Chondrocyte (in vitro differentiated cells): ENCODE data around the gene HACL1. TPM values are rescaled to one million over a fixed set of nuclear protein-coding genes. Genes with fewer than 3 reads are reported as not detected.
"Not testable (repeated sequence)": the region's sequence is repeated elsewhere in the genome, so short reads cannot be mapped to it uniquely, and the experiment has no call there.

Experiments used
- DNase-seq: peaks from one replicate; pipeline ENCODE4 v3.0.0; 2021; ENCODE audit warnings: mixed read lengths, low spot score
- H3K27ac Mint-ChIP-seq: one replicate; pipeline ENCODE4 v1.8.0; 2021; ENCODE audit warnings: mild to moderate bottlenecking, moderate library complexity, mixed read lengths; ENCODE audit not compliant: unreplicated experiment
- H3K27me3 Mint-ChIP-seq: 2 replicates; pipeline ENCODE4 v1.8.0; 2021; ENCODE audit warnings: low read depth, mixed read lengths
- H3K36me3 Mint-ChIP-seq: 2 replicates; pipeline ENCODE4 v1.8.0; 2021; ENCODE audit warnings: low read depth, mixed read lengths
- H3K4me1 Mint-ChIP-seq: 2 replicates; pipeline ENCODE4 v1.8.0; 2021; ENCODE audit warnings: low read depth, mild to moderate bottlenecking, mixed read lengths
- H3K4me3 Mint-ChIP-seq: one replicate; pipeline ENCODE4 v1.8.0; 2021; ENCODE audit warnings: mild to moderate bottlenecking, moderate library complexity, mixed read lengths; ENCODE audit not compliant: unreplicated experiment
- H3K9me3 Mint-ChIP-seq: 2 replicates; pipeline ENCODE4 v1.8.0; 2021; ENCODE audit warnings: low read depth, mixed read lengths
- total RNA-seq: library from RNA; stranded (reverse); gene quantifications from 3 replicates; pipeline ENCODE4 v1.2.1, GENCODE V29; 2021
- TF ChIP-seq, protein P1 (sequence below): fragments of 200-600 bp; sonication (generic); IDR thresholded peaks from 2 replicates; pipeline ENCODE4 v1.5.0; 2021; ENCODE audit warnings: antibody characterized with exemption, mild to moderate bottlenecking, moderate library complexity

Gene HACL1
- total RNA-seq, 1 donor from 2014 or later = 16.9 TPM

DNA sequence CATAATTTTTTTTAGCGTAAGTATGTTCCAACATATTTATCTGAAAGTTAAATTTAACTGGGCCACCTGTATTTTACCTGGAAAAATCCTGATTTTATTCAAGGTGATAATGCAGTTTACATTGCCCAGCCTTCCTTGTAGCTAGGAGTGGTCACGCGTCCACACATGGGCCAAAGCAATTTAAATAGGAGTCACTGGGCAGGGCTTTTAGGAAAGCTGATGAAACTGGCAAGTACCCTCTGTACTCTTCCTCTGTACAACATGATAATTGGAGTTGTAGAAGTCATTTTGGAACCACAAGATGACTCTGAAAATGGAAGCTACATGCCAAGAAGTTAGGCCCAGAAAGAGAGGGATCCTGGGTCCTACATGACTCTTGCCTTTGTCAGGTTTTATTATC is 9.6 kb upstream of the HACL1 start:
- H3K4me3 Mint-ChIP-seq = no peak overlapping the region

DNA sequence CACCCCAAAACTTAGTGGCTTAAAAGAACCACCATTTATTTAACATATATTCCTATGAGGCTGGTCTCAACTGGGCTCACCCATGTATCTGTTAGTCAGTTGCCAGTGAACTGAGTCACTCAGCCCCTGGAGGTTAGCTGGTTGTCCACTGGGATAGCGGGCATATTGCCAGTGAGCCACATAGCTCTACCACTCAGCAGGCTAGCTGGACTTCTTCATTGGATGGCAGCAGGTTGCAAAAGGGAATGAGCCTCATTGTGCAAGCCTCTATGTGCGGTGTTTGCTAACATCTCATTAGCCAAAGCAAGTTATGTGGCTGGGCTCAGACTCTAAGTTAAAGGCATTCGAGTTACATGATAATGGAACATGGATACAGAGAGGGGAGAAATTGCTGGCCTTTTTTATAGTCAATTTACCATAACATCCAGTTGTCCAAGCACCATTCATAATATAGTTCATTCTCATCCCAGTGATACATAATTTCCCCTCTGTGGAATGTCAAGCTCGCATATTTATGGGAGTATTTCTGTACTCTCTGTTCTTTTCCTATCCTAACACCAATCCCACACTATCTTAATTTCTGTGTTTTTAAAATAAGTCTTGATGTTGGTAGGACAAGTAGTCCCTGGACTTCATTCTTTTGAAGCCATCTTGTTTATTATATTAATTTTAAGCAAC is 8.9 kb upstream of the HACL1 start:
- DNase-seq = no peak
- peaks cover 28% of the 10 kb centered on the region for H3K4me1 Mint-ChIP-seq
- no peak overlapping the region for H3K27ac Mint-ChIP-seq
- no peaks in the 10 kb centered on the region for H3K9me3 Mint-ChIP-seq
- TF ChIP-seq, protein P1, sequence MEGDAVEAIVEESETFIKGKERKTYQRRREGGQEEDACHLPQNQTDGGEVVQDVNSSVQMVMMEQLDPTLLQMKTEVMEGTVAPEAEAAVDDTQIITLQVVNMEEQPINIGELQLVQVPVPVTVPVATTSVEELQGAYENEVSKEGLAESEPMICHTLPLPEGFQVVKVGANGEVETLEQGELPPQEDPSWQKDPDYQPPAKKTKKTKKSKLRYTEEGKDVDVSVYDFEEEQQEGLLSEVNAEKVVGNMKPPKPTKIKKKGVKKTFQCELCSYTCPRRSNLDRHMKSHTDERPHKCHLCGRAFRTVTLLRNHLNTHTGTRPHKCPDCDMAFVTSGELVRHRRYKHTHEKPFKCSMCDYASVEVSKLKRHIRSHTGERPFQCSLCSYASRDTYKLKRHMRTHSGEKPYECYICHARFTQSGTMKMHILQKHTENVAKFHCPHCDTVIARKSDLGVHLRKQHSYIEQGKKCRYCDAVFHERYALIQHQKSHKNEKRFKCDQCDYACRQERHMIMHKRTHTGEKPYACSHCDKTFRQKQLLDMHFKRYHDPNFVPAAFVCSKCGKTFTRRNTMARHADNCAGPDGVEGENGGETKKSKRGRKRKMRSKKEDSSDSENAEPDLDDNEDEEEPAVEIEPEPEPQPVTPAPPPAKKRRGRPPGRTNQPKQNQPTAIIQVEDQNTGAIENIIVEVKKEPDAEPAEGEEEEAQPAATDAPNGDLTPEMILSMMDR = no peak
- H3K36me3 Mint-ChIP-seq = no peaks in the 10 kb centered on the region
- H3K4me3 Mint-ChIP-seq = no peak overlapping the region
- no peaks in the 10 kb centered on the region for H3K27me3 Mint-ChIP-seq

More for the DNA sequence above, 9.6 kb upstream of the HACL1 start:
- H3K9me3 Mint-ChIP-seq = no peaks in the 10 kb centered on the region
- H3K4me1 Mint-ChIP-seq = peaks cover 33% of the 10 kb centered on the region
- H3K36me3 Mint-ChIP-seq = no peaks in the 10 kb centered on the region
- TF ChIP-seq, protein P1 = no peak
- no peak overlapping the region for H3K27ac Mint-ChIP-seq
- no peak for DNase-seq
- no peaks in the 10 kb centered on the region for H3K27me3 Mint-ChIP-seq

DNA sequence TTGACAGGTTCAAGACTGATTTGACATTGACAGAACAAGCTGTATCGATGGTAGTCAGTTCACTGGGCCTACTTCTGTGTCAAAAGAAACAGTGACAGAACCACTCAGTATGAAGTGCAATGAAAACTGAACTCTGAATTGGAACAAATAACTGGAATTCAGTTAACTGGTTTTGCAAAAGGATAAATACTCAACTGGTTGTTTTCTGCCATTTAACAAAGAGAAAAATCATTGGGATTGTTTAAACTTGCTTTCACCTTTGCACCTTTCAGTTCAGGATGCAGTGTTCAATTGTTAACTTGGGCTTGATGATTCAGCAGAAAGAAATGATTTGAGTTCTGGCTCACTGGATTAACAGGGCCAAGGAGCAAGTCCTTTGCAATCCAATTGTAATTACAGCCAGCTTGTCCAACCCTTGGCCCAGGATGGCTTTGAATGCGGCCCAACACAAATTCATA is 5.1 kb upstream of the HACL1 start:
- TF ChIP-seq, protein P1 = no peak
- no peaks in the 10 kb centered on the region for H3K27me3 Mint-ChIP-seq
- no peaks in the 10 kb centered on the region for H3K9me3 Mint-ChIP-seq
- no peak overlapping the region for H3K27ac Mint-ChIP-seq
- no peak overlapping the region for H3K4me3 Mint-ChIP-seq
- DNase-seq = no peak
- H3K4me1 Mint-ChIP-seq = peaks cover 27% of the 10 kb centered on the region
- H3K36me3 Mint-ChIP-seq = no peaks in the 10 kb centered on the region

GRCh38 chr3:15604584-15604983 is 3.2 kb upstream of the HACL1 start:
- peaks cover 27% of the 10 kb centered on the region for H3K4me1 Mint-ChIP-seq
- not testable (repeated sequence) for H3K27me3 Mint-ChIP-seq, H3K36me3 Mint-ChIP-seq, H3K9me3 Mint-ChIP-seq, H3K4me3 Mint-ChIP-seq, H3K27ac Mint-ChIP-seq, DNase-seq

- H3K27ac Mint-ChIP-seq, H3K9me3 Mint-ChIP-seq, H3K27me3 Mint-ChIP-seq, DNase-seq: not testable (repeated sequence)
- peaks cover 11% of the 10 kb centered on the region for H3K36me3 Mint-ChIP-seq
- peaks cover 31% of the 10 kb centered on the region for H3K4me1 Mint-ChIP-seq
- H3K4me3 Mint-ChIP-seq = peak overlapping the region; percentile 18
These were observed 1.4 kb upstream of the HACL1 start for GRCh38 chr3:15602816-15603215.

GRCh38 chr3:15602146-15602536 is 772 bp upstream of the HACL1 start:
- no peak for DNase-seq
- Mint-ChIP-seq H3K4me1 (peaks cover 31% of the 10 kb centered on the region), H3K36me3 (peaks cover 15% of the 10 kb centered on the region), H3K4me3 (peak overlapping the region; percentile 98), H3K9me3 (no peaks in the 10 kb centered on the region), H3K27me3 (no peaks in the 10 kb centered on the region), H3K27ac (peak overlapping the region; percentile 98)
- TF ChIP-seq, protein P1 = no peak
